ES-I3 (cell line): ENCODE data around the gene NCR2.

Experiments
- H3K36me3 ChIP-seq: 2 replicates; pipeline ENCODE4 v1.6.1; 2013; ENCODE audit warnings: mild to moderate bottlenecking, low read length, control low read depth, moderate library complexity; ENCODE audit not compliant: insufficient read depth
- H3K4me1 ChIP-seq: 2 replicates; pipeline ENCODE4 v1.6.1; 2013; ENCODE audit warnings: mild to moderate bottlenecking, control low read depth, low read length; ENCODE audit not compliant: insufficient read depth
- H3K9ac ChIP-seq: 2 replicates; pipeline ENCODE4 v1.6.1; 2013; ENCODE audit warnings: low read depth, mild to moderate bottlenecking, low read length, moderate library complexity
- H3K9me3 ChIP-seq: 2 replicates; pipeline ENCODE4 v1.6.1; 2013; ENCODE audit warnings: mild to moderate bottlenecking, low read length, moderate library complexity; ENCODE audit not compliant: control insufficient read depth, insufficient read depth

NCR2 gene

GRCh38 chr6:41375598-41376151 lies 40.3 kb downstream of the NCR2 start:
- Histone ChIP-seq H3K9me3 (no peaks in the 10 kb centered on the region), H3K4me1 (no peaks in the 10 kb centered on the region; the same call in 1 of the 2 replicates), H3K36me3 (no peaks in the 10 kb centered on the region), H3K9ac (no peak overlapping the region; the same call in 1 of the 2 replicates)

- no peaks in the 10 kb centered on the region for H3K9me3 ChIP-seq
- no peaks in the 10 kb centered on the region for H3K36me3 ChIP-seq
- H3K4me1 ChIP-seq = no peaks in the 10 kb centered on the region; the same call in 1 of the 2 replicates
- H3K9ac ChIP-seq = no peak overlapping the region
Observed at GRCh38 chr6:41376176-41376575, 40.8 kb downstream of the NCR2 start.

GRCh38 chr6:41377071-41377470 lies 41.7 kb downstream of the NCR2 start:
- H3K4me1 ChIP-seq = no peaks in the 10 kb centered on the region; the same call in 1 of the 2 replicates
- H3K36me3 ChIP-seq = no peaks in the 10 kb centered on the region
- no peaks in the 10 kb centered on the region for H3K9me3 ChIP-seq
- no peak overlapping the region for H3K9ac ChIP-seq

- no peaks in the 10 kb centered on the region for H3K36me3 ChIP-seq
- H3K9me3 ChIP-seq = no peaks in the 10 kb centered on the region
- no peak overlapping the region for H3K9ac ChIP-seq
- H3K4me1 ChIP-seq = no peaks in the 10 kb centered on the region
Observed at GRCh38 chr6:41379306-41379705, 43.9 kb downstream of the NCR2 start.

- no peaks in the 10 kb centered on the region for H3K9me3 ChIP-seq
- H3K9ac ChIP-seq = no peak overlapping the region
- H3K36me3 ChIP-seq = no peaks in the 10 kb centered on the region
- no peaks in the 10 kb centered on the region for H3K4me1 ChIP-seq
Observed at GRCh38 chr6:41386594-41386993, 51.2 kb downstream of the NCR2 start.

GRCh38 chr6:41392246-41392645 lies 56.8 kb downstream of the NCR2 start:
- Histone ChIP-seq H3K9ac (no peak overlapping the region), H3K9me3 (no peaks in the 10 kb centered on the region), H3K36me3 (no peaks in the 10 kb centered on the region), H3K4me1 (0 out of 2 replicates have a peak, but pooled peaks cover 5% of the 10 kb centered on the region)

- Histone ChIP-seq H3K4me1 (0 out of 2 replicates have a peak, but pooled peaks cover 5% of the 10 kb centered on the region), H3K9me3 (no peaks in the 10 kb centered on the region), H3K36me3 (no peaks in the 10 kb centered on the region; the same call in 1 of the 2 replicates), H3K9ac (no peak overlapping the region)
Observed at GRCh38 chr6:41396335-41396734, 60.9 kb downstream of the NCR2 start.

GRCh38 chr6:41399424-41399823 lies 64.0 kb downstream of the NCR2 start:
- Histone ChIP-seq H3K9me3 (no peaks in the 10 kb centered on the region; the same call in 1 of the 2 replicates), H3K4me1 (0 out of 2 replicates have a peak, but pooled peaks cover 5% of the 10 kb centered on the region), H3K9ac (no peak overlapping the region), H3K36me3 (no peaks in the 10 kb centered on the region; the same call in 1 of the 2 replicates)
